Nephron (organoid): ENCODE measurements around the gene PCBP3.
A peak's percentile ranks its signal among the peaks of the same experiment; 100 is the strongest.
"Not testable (repeated sequence)": the region's sequence is repeated elsewhere in the genome, so short reads cannot be mapped to it uniquely, and the experiment has no call there.

Experiments
- H3K27ac Mint-ChIP-seq, 3 experiments: 2 replicates each; pipeline ENCODE4 v1.8.0; 2020; ENCODE audit warnings: mixed read lengths in 3 of 3, mild to moderate bottlenecking in 2 of 3, moderate library complexity in 1 of 3
- H3K27me3 Mint-ChIP-seq: 2 replicates; pipeline ENCODE4 v1.8.0; 2021; ENCODE audit warnings: low read depth, mild to moderate bottlenecking, moderate library complexity, mixed read lengths
- H3K36me3 Mint-ChIP-seq: 2 replicates; pipeline ENCODE4 v1.8.0; 2020; ENCODE audit warnings: low read depth, mixed read lengths
- H3K4me1 Mint-ChIP-seq: 2 replicates; pipeline ENCODE4 v1.8.0; 2020; ENCODE audit warnings: mixed read lengths
- H3K4me3 Mint-ChIP-seq, 3 experiments: 2 replicates each; pipeline ENCODE4 v1.8.0; 2020; ENCODE audit warnings: mild to moderate bottlenecking in 3 of 3, mixed read lengths in 3 of 3, moderate library complexity in 2 of 3
- H3K9me3 Mint-ChIP-seq: 2 replicates; pipeline ENCODE4 v1.8.0; 2020; ENCODE audit warnings: mixed read lengths
- CTCF ChIP-seq, 3 experiments: fragments of 200-600 bp; sonication (generic); IDR thresholded peaks; one replicate each; pipeline ENCODE4 v1.5.0; 2021; ENCODE audit warnings: antibody characterized with exemption in 3 of 3; ENCODE audit not compliant: unreplicated experiment in 3 of 3

Gene PCBP3

GRCh38 chr21:45719177-45719802 lies 75.8 kb downstream of the PCBP3 start:
- peaks cover 17% of the 10 kb centered on the region for H3K27me3 Mint-ChIP-seq
- H3K4me3 Mint-ChIP-seq, result no peak overlapping the region
- H3K27ac Mint-ChIP-seq, result no peak overlapping the region
- H3K4me1 Mint-ChIP-seq, result peaks cover 9% of the 10 kb centered on the region
- no peaks in the 10 kb centered on the region for H3K36me3 Mint-ChIP-seq
- H3K9me3 Mint-ChIP-seq, result peaks cover 15% of the 10 kb centered on the region
- TF ChIP-seq CTCF (IDR thresholded peaks at IDR 0.05; ENCODE audit: unreplicated experiment in 3 of 3), result no peak

- peaks cover 16% of the 10 kb centered on the region for H3K4me1 Mint-ChIP-seq
- peaks cover 15% of the 10 kb centered on the region for H3K9me3 Mint-ChIP-seq
- not testable (repeated sequence) for H3K27ac Mint-ChIP-seq, H3K36me3 Mint-ChIP-seq, H3K4me3 Mint-ChIP-seq
- peaks cover 18% of the 10 kb centered on the region for H3K27me3 Mint-ChIP-seq
These were observed 76.7 kb downstream of the PCBP3 start for GRCh38 chr21:45720204-45720603.

GRCh38 chr21:45721671-45722070 lies 78.1 kb downstream of the PCBP3 start:
- Mint-ChIP-seq H3K27me3 (peaks cover 18% of the 10 kb centered on the region), H3K4me1 (peaks cover 16% of the 10 kb centered on the region), H3K4me3 (no peak overlapping the region)

GRCh38 chr21:45723049-45723958 lies 79.8 kb downstream of the PCBP3 start:
- no peak for TF ChIP-seq CTCF (IDR thresholded peaks at IDR 0.05; ENCODE audit: unreplicated experiment in 3 of 3)
- Mint-ChIP-seq H3K4me1 (peaks cover 16% of the 10 kb centered on the region), H3K4me3 (no peak overlapping the region), H3K27me3 (peaks cover 23% of the 10 kb centered on the region), H3K9me3 (peaks cover 4% of the 10 kb centered on the region), H3K36me3 (no peaks in the 10 kb centered on the region), H3K27ac (no peak overlapping the region)

More at GRCh38 chr21:45721671-45722070, 78.1 kb downstream of the PCBP3 start:
- no peak for TF ChIP-seq CTCF (IDR thresholded peaks at IDR 0.05; ENCODE audit: unreplicated experiment in 3 of 3)
- Mint-ChIP-seq H3K36me3 (no peaks in the 10 kb centered on the region), H3K27ac (peak overlapping the region in 1 of 3 experiments; percentile 7), H3K9me3 (peaks cover 12% of the 10 kb centered on the region)

GRCh38 chr21:45724345-45724961 lies 80.9 kb downstream of the PCBP3 start:
- no peak for TF ChIP-seq CTCF (IDR thresholded peaks at IDR 0.05; ENCODE audit: unreplicated experiment in 3 of 3)
- Mint-ChIP-seq H3K4me1 (peaks cover 16% of the 10 kb centered on the region), H3K27me3 (peaks cover 15% of the 10 kb centered on the region), H3K4me3 (no peak overlapping the region), H3K9me3 (no peaks in the 10 kb centered on the region), H3K36me3 (no peaks in the 10 kb centered on the region), H3K27ac (peak overlapping the region in 2 of 3 experiments; percentile 6 to 8)
